ENCODE results near the gene ACTN1. TPM values are rescaled to one million over a fixed set of nuclear protein-coding genes. Genes with fewer than 3 reads are reported as not detected.

ACTN1 gene
- total and polyA plus RNA-seq, 10 of the 15 experiments (the other 5 are each of a cell fraction or from before 2014, with no cell fraction given), result 0.14 to 39.4 (median 2.6) TPM

GRCh38 chr14:68968051-68968450 is 11.1 kb downstream of the ACTN1 start (continued):
- no peak for TF ChIP-seq USF2 (IDR thresholded peaks at IDR 0.05; ENCODE audit: borderline replicate concordance, low read depth, low read length)
- TF ChIP-seq, protein P1, sequence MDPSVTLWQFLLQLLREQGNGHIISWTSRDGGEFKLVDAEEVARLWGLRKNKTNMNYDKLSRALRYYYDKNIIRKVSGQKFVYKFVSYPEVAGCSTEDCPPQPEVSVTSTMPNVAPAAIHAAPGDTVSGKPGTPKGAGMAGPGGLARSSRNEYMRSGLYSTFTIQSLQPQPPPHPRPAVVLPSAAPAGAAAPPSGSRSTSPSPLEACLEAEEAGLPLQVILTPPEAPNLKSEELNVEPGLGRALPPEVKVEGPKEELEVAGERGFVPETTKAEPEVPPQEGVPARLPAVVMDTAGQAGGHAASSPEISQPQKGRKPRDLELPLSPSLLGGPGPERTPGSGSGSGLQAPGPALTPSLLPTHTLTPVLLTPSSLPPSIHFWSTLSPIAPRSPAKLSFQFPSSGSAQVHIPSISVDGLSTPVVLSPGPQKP (IDR thresholded peaks at IDR 0.05; ENCODE audit: low read depth, low read length), result no peak

GRCh38 chr14:68967459-68967940 is 11.6 kb downstream of the ACTN1 start:
- Histone ChIP-seq H3K4me2 (ENCODE audit: control insufficient read depth, insufficient read depth) (no peak overlapping the region), H3K4me1 (ENCODE audit: control insufficient read depth, insufficient read depth, low read length) (no peaks in the 10 kb centered on the region), H4K20me1 (ENCODE audit: control insufficient read depth, insufficient read depth) (no peaks in the 10 kb centered on the region), H3K9me3 (replicated peaks; ENCODE audit: control insufficient read depth, insufficient read depth, low read length) (no peaks in the 10 kb centered on the region; the same call in 2 of the 3 replicates), H3K4me3 (no peak overlapping the region), H3K27ac (ENCODE audit: control insufficient read depth, insufficient read depth) (no peak overlapping the region), H3K36me3 (ENCODE audit: control insufficient read depth in 2 of 2, insufficient read depth in 2 of 2, low read length in 1 of 2) (no peaks in the 10 kb centered on the region; a peak in 2 of 4 replicates), H2AFZ (ENCODE audit: control insufficient read depth, low read depth, low read length) (no peak overlapping the region), H3K9ac (ENCODE audit: control insufficient read depth, insufficient read depth, low read length) (no peak overlapping the region), H3K27me3 (replicated peaks in 1 of 2; ENCODE audit: control insufficient read depth in 2 of 2, insufficient read depth in 2 of 2, low read length in 1 of 2) (no peaks in the 10 kb centered on the region), H3K79me2 (ENCODE audit: control insufficient read depth, insufficient read depth, low read length) (no peaks in the 10 kb centered on the region)
- ChIA-PET RAD21 (ENCODE audit: unreplicated experiment) (no interaction called here), CTCF (no interaction called here), SMC1A (ENCODE audit: uncharacterized antibody, unreplicated experiment) (interaction anchor here (1.1 to 1.4 kb wide), 2 partner anchors 8 to 12 kb away, joined by 3 to 4 read pairs; no protein-coding TSS in a partner anchor), POLR2A (no interaction called here)
- WGBS (ENCODE audit: insufficient coverage, insufficient replicate concordance, low lambda C conversion rate, missing lambda C conversion rate), result 15% methylated on average over 3 of the region's 3 CpGs
- intact Hi-C loops (cut with micrococcal nuclease; ENCODE audit: unreplicated experiment), result no loop called here
- TF ChIP-seq, protein P2, sequence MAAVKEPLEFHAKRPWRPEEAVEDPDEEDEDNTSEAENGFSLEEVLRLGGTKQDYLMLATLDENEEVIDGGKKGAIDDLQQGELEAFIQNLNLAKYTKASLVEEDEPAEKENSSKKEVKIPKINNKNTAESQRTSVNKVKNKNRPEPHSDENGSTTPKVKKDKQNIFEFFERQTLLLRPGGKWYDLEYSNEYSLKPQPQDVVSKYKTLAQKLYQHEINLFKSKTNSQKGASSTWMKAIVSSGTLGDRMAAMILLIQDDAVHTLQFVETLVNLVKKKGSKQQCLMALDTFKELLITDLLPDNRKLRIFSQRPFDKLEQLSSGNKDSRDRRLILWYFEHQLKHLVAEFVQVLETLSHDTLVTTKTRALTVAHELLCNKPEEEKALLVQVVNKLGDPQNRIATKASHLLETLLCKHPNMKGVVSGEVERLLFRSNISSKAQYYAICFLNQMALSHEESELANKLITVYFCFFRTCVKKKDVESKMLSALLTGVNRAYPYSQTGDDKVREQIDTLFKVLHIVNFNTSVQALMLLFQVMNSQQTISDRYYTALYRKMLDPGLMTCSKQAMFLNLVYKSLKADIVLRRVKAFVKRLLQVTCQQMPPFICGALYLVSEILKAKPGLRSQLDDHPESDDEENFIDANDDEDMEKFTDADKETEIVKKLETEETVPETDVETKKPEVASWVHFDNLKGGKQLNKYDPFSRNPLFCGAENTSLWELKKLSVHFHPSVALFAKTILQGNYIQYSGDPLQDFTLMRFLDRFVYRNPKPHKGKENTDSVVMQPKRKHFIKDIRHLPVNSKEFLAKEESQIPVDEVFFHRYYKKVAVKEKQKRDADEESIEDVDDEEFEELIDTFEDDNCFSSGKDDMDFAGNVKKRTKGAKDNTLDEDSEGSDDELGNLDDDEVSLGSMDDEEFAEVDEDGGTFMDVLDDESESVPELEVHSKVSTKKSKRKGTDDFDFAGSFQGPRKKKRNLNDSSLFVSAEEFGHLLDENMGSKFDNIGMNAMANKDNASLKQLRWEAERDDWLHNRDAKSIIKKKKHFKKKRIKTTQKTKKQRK (IDR thresholded peaks at IDR 0.05; ENCODE audit: low read depth, low read length), result no peak
- TF ChIP-seq MEF2B (IDR thresholded peaks at IDR 0.05; ENCODE audit: partially characterized antibody, poor library complexity, severe bottlenecking) (no peak), PRDM15 (CRISPR knock-in tag; IDR thresholded peaks at IDR 0.05) (no peak), ZNF622 (IDR thresholded peaks at IDR 0.05) (no peak), NR2C1 (IDR thresholded peaks at IDR 0.05) (no peak), FOXK2 (IDR thresholded peaks at IDR 0.05) (no peak), CBFB (IDR thresholded peaks at IDR 0.05; ENCODE audit: low read depth) (no peak)
- TF ChIP-seq, protein P3, sequence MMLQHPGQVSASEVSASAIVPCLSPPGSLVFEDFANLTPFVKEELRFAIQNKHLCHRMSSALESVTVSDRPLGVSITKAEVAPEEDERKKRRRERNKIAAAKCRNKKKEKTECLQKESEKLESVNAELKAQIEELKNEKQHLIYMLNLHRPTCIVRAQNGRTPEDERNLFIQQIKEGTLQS (IDR thresholded peaks at IDR 0.05; ENCODE audit: borderline replicate concordance, extremely low read depth, low read depth, low read length), result no peak
- DNase-seq (ENCODE audit: low read depth, low spot score) (no peak), FAIRE-seq (no peak), ATAC-seq (no peak)
- BruUV-seq (replicated peaks), result no TSS peak
- in situ Hi-C loops (cut with MboI), result no loop called here

Measured in GM12878 (cell line).